Neural crest cell (in vitro differentiated cells): ENCODE measurements around the gene TRAPPC6A. TPM values are rescaled to one million over a fixed set of nuclear protein-coding genes. Genes with fewer than 3 reads are reported as not detected.

Experiments
- DNase-seq: peaks from one replicate; pipeline ENCODE4 v3.0.0; 2021; ENCODE audit warnings: low read depth, mixed read lengths, low spot score
- H3K27ac Mint-ChIP-seq: one replicate; pipeline ENCODE4 v1.8.0; 2021; ENCODE audit warnings: mild to moderate bottlenecking, mixed read lengths; ENCODE audit not compliant: unreplicated experiment
- H3K27me3 Mint-ChIP-seq: 2 replicates; pipeline ENCODE4 v1.8.0; 2021; ENCODE audit warnings: low read depth, mild to moderate bottlenecking, mixed read lengths
- H3K36me3 Mint-ChIP-seq: 2 replicates; pipeline ENCODE4 v1.8.0; 2021; ENCODE audit warnings: low read depth, mild to moderate bottlenecking, mixed read lengths
- H3K4me1 Mint-ChIP-seq: 2 replicates; pipeline ENCODE4 v1.8.0; 2021; ENCODE audit warnings: mixed read lengths
- H3K4me3 Mint-ChIP-seq: one replicate; pipeline ENCODE4 v1.8.0; 2021; ENCODE audit warnings: mild to moderate bottlenecking, mixed read lengths
- H3K9me3 Mint-ChIP-seq: 2 replicates; pipeline ENCODE4 v1.8.0; 2021; ENCODE audit warnings: mixed read lengths
- CTCF ChIP-seq: fragments of 200-600 bp; sonication (generic); conservative IDR thresholded peaks from 2 replicates; pipeline ENCODE4 v1.5.0; 2021; ENCODE audit warnings: antibody characterized with exemption, mild to moderate bottlenecking
- total RNA-seq: library from RNA; stranded (reverse); gene quantifications from 2 replicates; pipeline ENCODE4 v1.2.1, GENCODE V29; 2021

TRAPPC6A gene
- total RNA-seq, 1 donor from 2014 or later = 25.1 TPM

GRCh38 chr19:45133661-45134060, 44.4 kb downstream of the TRAPPC6A start:
- no peak for TF ChIP-seq CTCF
- H3K27ac Mint-ChIP-seq = peak overlapping the region; percentile 81
- H3K4me3 Mint-ChIP-seq = no peak overlapping the region
- H3K27me3 Mint-ChIP-seq = no peaks in the 10 kb centered on the region
- no peak for DNase-seq
- H3K4me1 Mint-ChIP-seq = peaks cover 28% of the 10 kb centered on the region
- H3K36me3 Mint-ChIP-seq = peaks cover 2% of the 10 kb centered on the region
- H3K9me3 Mint-ChIP-seq = no peaks in the 10 kb centered on the region

GRCh38 chr19:45130888-45131615, 47.0 kb downstream of the TRAPPC6A start:
- H3K4me1 Mint-ChIP-seq = peaks cover 7% of the 10 kb centered on the region
- TF ChIP-seq CTCF = peak; percentile 54
- DNase-seq = no peak
- no peaks in the 10 kb centered on the region for H3K27me3 Mint-ChIP-seq
- H3K36me3 Mint-ChIP-seq = no peaks in the 10 kb centered on the region
- H3K27ac Mint-ChIP-seq = no peak overlapping the region
- H3K9me3 Mint-ChIP-seq = no peaks in the 10 kb centered on the region
- H3K4me3 Mint-ChIP-seq = no peak overlapping the region

GRCh38 chr19:45130236-45130635, 47.8 kb downstream of the TRAPPC6A start:
- H3K4me1 Mint-ChIP-seq = peaks cover 4% of the 10 kb centered on the region
- H3K36me3 Mint-ChIP-seq = no peaks in the 10 kb centered on the region
- no peaks in the 10 kb centered on the region for H3K9me3 Mint-ChIP-seq
- H3K27ac Mint-ChIP-seq = no peak overlapping the region
- no peaks in the 10 kb centered on the region for H3K27me3 Mint-ChIP-seq
- no peak for DNase-seq
- H3K4me3 Mint-ChIP-seq = no peak overlapping the region
- TF ChIP-seq CTCF = no peak

- Mint-ChIP-seq H3K27ac (peak overlapping the region; percentile 27), H3K9me3 (no peaks in the 10 kb centered on the region), H3K4me1 (no peaks in the 10 kb centered on the region)
Observed at GRCh38 chr19:45128806-45129205, 49.2 kb downstream of the TRAPPC6A start.

GRCh38 chr19:45128146-45128545, 49.9 kb downstream of the TRAPPC6A start:
- TF ChIP-seq CTCF = no peak
- DNase-seq = no peak
- Mint-ChIP-seq H3K36me3 (no peaks in the 10 kb centered on the region), H3K4me3 (no peak overlapping the region), H3K4me1 (no peaks in the 10 kb centered on the region), H3K9me3 (no peaks in the 10 kb centered on the region), H3K27ac (no peak overlapping the region), H3K27me3 (no peaks in the 10 kb centered on the region)

More at GRCh38 chr19:45128806-45129205, 49.2 kb downstream of the TRAPPC6A start:
- TF ChIP-seq CTCF = no peak
- Mint-ChIP-seq H3K36me3 (no peaks in the 10 kb centered on the region), H3K4me3 (no peak overlapping the region), H3K27me3 (no peaks in the 10 kb centered on the region)
- no peak for DNase-seq
